ENCODE data around the gene PPP1R13B.

DNA sequence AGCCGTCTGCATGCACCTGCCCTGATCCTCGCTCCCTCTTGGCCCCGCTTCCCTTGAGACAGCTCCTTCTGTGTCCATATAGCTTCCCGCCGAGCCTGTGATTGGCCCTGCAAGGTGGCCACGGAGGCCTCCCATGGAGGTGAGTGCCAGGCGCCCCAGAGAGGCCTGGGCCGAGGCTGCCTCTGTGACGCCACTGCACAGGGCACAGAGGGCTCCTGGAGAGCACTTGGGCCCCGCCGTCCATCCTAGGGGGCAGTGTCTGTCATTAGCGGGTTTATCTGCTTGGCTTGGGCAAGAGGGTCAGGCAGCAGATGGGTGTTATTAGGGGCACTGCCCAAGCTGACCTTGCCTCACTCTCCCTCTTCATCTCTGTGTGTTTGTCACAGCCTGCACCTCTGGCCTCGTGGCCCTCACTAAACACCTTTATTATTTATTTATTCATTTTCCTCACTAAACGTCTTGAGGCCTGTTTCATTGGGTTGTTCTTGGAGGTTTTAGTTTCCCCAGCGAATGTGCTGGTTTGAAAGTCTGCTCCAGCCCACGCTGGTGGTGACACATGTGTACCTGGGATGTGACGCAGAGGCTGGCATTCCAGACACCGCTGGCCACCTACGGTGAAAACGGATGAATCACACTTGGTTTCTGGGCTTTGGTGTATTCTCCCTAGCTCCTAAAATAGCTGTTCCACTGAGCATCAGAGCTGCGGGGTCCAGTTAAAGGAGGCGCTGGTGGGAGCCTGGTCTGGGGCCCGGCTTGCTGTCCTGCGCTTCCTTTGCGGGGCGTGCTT, 125.8 kb downstream of the PPP1R13B start:
- TF ChIP-seq, protein P1, sequence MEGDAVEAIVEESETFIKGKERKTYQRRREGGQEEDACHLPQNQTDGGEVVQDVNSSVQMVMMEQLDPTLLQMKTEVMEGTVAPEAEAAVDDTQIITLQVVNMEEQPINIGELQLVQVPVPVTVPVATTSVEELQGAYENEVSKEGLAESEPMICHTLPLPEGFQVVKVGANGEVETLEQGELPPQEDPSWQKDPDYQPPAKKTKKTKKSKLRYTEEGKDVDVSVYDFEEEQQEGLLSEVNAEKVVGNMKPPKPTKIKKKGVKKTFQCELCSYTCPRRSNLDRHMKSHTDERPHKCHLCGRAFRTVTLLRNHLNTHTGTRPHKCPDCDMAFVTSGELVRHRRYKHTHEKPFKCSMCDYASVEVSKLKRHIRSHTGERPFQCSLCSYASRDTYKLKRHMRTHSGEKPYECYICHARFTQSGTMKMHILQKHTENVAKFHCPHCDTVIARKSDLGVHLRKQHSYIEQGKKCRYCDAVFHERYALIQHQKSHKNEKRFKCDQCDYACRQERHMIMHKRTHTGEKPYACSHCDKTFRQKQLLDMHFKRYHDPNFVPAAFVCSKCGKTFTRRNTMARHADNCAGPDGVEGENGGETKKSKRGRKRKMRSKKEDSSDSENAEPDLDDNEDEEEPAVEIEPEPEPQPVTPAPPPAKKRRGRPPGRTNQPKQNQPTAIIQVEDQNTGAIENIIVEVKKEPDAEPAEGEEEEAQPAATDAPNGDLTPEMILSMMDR (IDR thresholded peaks at IDR 0.05): no peak
- TF ChIP-seq POLR2A (IDR thresholded peaks at IDR 0.05): no peak

Measured in heart left ventricle (tissue), 13 donors.